K562 (cell line): Measurements from ENCODE around the gene AASDH. TPM values are rescaled to one million over a fixed set of nuclear protein-coding genes. Genes with fewer than 3 reads are reported as not detected.

Experiments used
- ARID3B ChIP-seq: fragments of 250-450 bp; sonication (Bioruptor Pico); IDR thresholded peaks from 2 replicates; pipeline ENCODE4 v1.4.0; 2020; ENCODE audit warnings: borderline replicate concordance
- BRD4 ChIP-seq: fragments of 200-600 bp; sonication (generic); IDR thresholded peaks from 2 replicates; pipeline ENCODE4 v1.6.1; 2017; ENCODE audit warnings: inconsistent platforms
- C11orf30 ChIP-seq: fragments of 450-650 bp; IDR thresholded peaks from 2 replicates; pipeline ENCODE4 v1.6.1; 2016; ENCODE audit warnings: low read depth, mild to moderate bottlenecking
- CBX8 ChIP-seq: fragments of 200-600 bp; sonication (generic); IDR thresholded peaks from 2 replicates; pipeline ENCODE4 v1.6.1; 2012; ENCODE audit warnings: borderline replicate concordance, mixed run types, low read depth, mild to moderate bottlenecking, moderate library complexity, mixed read lengths, low read length, control low read depth, inconsistent platforms; ENCODE audit not compliant: poor library complexity, severe bottlenecking; ENCODE audit errors: extremely low read depth
- CXXC5 ChIP-seq: fragments of 250-450 bp; sonication (Bioruptor Pico); IDR thresholded peaks from 2 replicates; pipeline ENCODE4 v1.8.0; 2022; ENCODE audit warnings: inconsistent platforms, mild to moderate bottlenecking, moderate library complexity
- HMBOX1 ChIP-seq: sonication (generic); IDR thresholded peaks from 2 replicates; pipeline ENCODE4 v1.6.1; 2016
- IRF2 ChIP-seq: sonication (generic); formaldehyde crosslinking; IDR thresholded peaks from 2 replicates; pipeline ENCODE4 v1.8.1; 2022; ENCODE audit warnings: mild to moderate bottlenecking, missing genetic modification reagents
- NRF1 ChIP-seq, 2 experiments: fragments of 450-650 bp; IDR thresholded peaks in 1 of 2; conservative IDR thresholded peaks in 1 of 2; 2 replicates each; pipeline ENCODE4 v1.6.1; 2014; ENCODE audit warnings: mild to moderate bottlenecking in 2 of 2
- PHTF2 ChIP-seq: fragments of 250-450 bp; sonication (Bioruptor Pico); IDR thresholded peaks from 2 replicates; pipeline ENCODE4 v1.5.0; 2021; ENCODE audit warnings: mild to moderate bottlenecking
- PRDM10 ChIP-seq: fragments of 450-650 bp; IDR thresholded peaks from 2 replicates; pipeline ENCODE4 v1.6.1; 2018; ENCODE audit not compliant: partially characterized antibody
- RBBP5 ChIP-seq: fragments of 200-600 bp; sonication (generic); IDR thresholded peaks from 2 replicates; pipeline ENCODE4 v1.6.1; 2012; ENCODE audit warnings: borderline replicate concordance, mild to moderate bottlenecking, low read length, control low read depth, inconsistent platforms; ENCODE audit not compliant: insufficient read depth, poor library complexity, severe bottlenecking
- RBM25 ChIP-seq: fragments of 200-400 bp; formaldehyde crosslinking; IDR thresholded peaks from 2 replicates; pipeline ENCODE4 v1.6.1; 2018; ENCODE audit warnings: low read length, low read depth, moderate library complexity; ENCODE audit not compliant: severe bottlenecking
- TFE3 ChIP-seq: fragments of 450-650 bp; formaldehyde crosslinking; IDR thresholded peaks from 2 replicates; pipeline ENCODE4 v1.4.0; 2020; ENCODE audit warnings: mild to moderate bottlenecking, mixed read lengths
- ZNF174 ChIP-seq: fragments of 250-450 bp; sonication (Bioruptor Pico); IDR thresholded peaks from 2 replicates; pipeline ENCODE4 v1.4.0; 2020; ENCODE audit warnings: mild to moderate bottlenecking
- ZNF197 ChIP-seq: fragments of 200-800 bp; sonication (Bioruptor generic); IDR thresholded peaks from 2 replicates; pipeline ENCODE4 v1.6.1; 2016; ENCODE audit warnings: low read depth, missing genetic modification characterization, missing compliant biosample characterization
- ZNF41 ChIP-seq: fragments of 250-450 bp; sonication (Bioruptor Pico); conservative IDR thresholded peaks from 2 replicates; pipeline ENCODE4 v1.4.0; 2020; ENCODE audit warnings: mild to moderate bottlenecking
- ZNF584 ChIP-seq: fragments of 200-800 bp; sonication (Bioruptor generic); IDR thresholded peaks from 2 replicates; pipeline ENCODE4 v1.6.1; 2016; ENCODE audit warnings: low read depth, mild to moderate bottlenecking, missing genetic modification characterization, missing compliant biosample characterization
- ZNF644 ChIP-seq: fragments of 200-800 bp; sonication (Bioruptor generic); IDR thresholded peaks from 2 replicates; pipeline ENCODE4 v1.6.1; 2016; ENCODE audit warnings: low read depth, missing genetic modification characterization, missing compliant biosample characterization
- polyA plus RNA-seq, 8 experiments: library from polyadenylated mRNA; depleted of rRNA in 4 of 8; stranded (reverse) in 5 of 8; unstranded in 3 of 8; fragments of >200 nt; fragmentation: Nextera tagmentation in 2 of 8; fragmentation: Illumina TruSeq in 1 of 8; extraction: Ambion mirVana in 2 of 8; extraction: Trizol in 1 of 8; gene quantifications; 2 replicates each; pipeline versions ENCODE4 v1.2.1 to v1.2.3, GENCODE V29; 2011 to 2014; ENCODE audit warnings: inconsistent platforms in 1 of 8, missing spikeins in 1 of 8
- total RNA-seq, 7 experiments: library from RNA; depleted of rRNA in 6 of 7; stranded (reverse); fragments of >200 nt in 6 of 7; fragmentation: Illumina TruSeq in 2 of 7; extraction: Trizol in 2 of 7; gene quantifications; 2 replicates each; pipeline versions ENCODE4 v1.2.1 to v1.2.3, GENCODE V29; 2011 to 2021; ENCODE audit warnings: low replicate concordance in 1 of 7

AASDH gene
- total and polyA plus RNA-seq, 9 of the 15 experiments (the other 6 are each of a cell fraction or from before 2014, with no cell fraction given) = 8.6 to 29.7 (median 13.7) TPM

GRCh38 chr4:56387023-56388001, at the start of gene AASDH (continued):
- TF ChIP-seq IRF2 (CRISPR knock-in tag) (no peak), RBM25 (no peak), NRF1 (conservative IDR thresholded peaks at IDR 0.05 in 1 of 2, IDR thresholded peaks at IDR 0.05 in 1 of 2) (peak; percentile 52 to 58; a peak in 3 of 4 replicates), RBBP5 (peak; percentile 93), CXXC5 (CRISPR knock-in tag) (peak; percentile 93), ZNF644 (tag) (peak; percentile 30; the same call in 1 of the 2 replicates), ARID3B (CRISPR knock-in tag) (0 out of 2 replicates have a peak, but pooled peaks have one; percentile 54), BRD4 (no peak), TFE3 (CRISPR knock-in tag) (no peak), ZNF197 (CRISPR knock-in tag) (0 out of 2 replicates have a peak, but pooled peaks have one; percentile 27), C11orf30 (peak; percentile 93), ZNF174 (CRISPR knock-in tag) (no peak; the same call in 1 of the 2 replicates), ZNF584 (CRISPR knock-in tag) (no peak), HMBOX1 (no peak), ZNF41 (CRISPR knock-in tag) (no peak), PHTF2 (CRISPR knock-in tag) (no peak), CBX8 (no peak), PRDM10 (peak; percentile 50)
